MCF 10A (cell line): ENCODE results near the gene BCAR3. TPM values are rescaled to one million over a fixed set of nuclear protein-coding genes. Genes with fewer than 3 reads are reported as not detected.

Experiments used
- BruUV-seq: library from RNA; stranded (reverse); fragments of 400-500 nt; replicated peaks from 2 replicates; lab custom pipeline; 2021; lab: Mats Ljungman, UMichigan
- CTCF ChIA-PET: fragments of 300-600 bp; sonication (Branson Sonifier 250); formaldehyde crosslinking; extraction: SDS; loops from one replicate; lab custom pipeline; 2021; ENCODE audit warnings: antibody characterized with exemption, inconsistent platforms; lab: Yijun Ruan, JAX
- POLR2A ChIA-PET: fragments of 300-600, 350-650 bp; sonication (Branson Sonifier 250); formaldehyde crosslinking; extraction: SDS; loops from one replicate; lab custom pipeline; 2020; ENCODE audit warnings: antibody characterized with exemption, inconsistent platforms; lab: Yijun Ruan, JAX
- DNase-seq: peaks from one replicate; pipeline ENCODE4 v3.0.0-alpha.2; 2018; ENCODE audit not compliant: unreplicated experiment
- H3K27ac Mint-ChIP-seq: one replicate; pipeline ENCODE4 v1.8.0; 2022; ENCODE audit warnings: mild to moderate bottlenecking, low read depth, mixed read lengths; ENCODE audit not compliant: unreplicated experiment
- H3K27me3 Mint-ChIP-seq: one replicate; pipeline ENCODE4 v1.8.0; 2022; ENCODE audit warnings: mixed read lengths; ENCODE audit not compliant: insufficient read depth, unreplicated experiment
- H3K36me3 Mint-ChIP-seq: one replicate; pipeline ENCODE4 v1.8.0; 2022; ENCODE audit warnings: mild to moderate bottlenecking, moderate library complexity, mixed read lengths; ENCODE audit not compliant: insufficient read depth, unreplicated experiment
- H3K4me1 Mint-ChIP-seq: one replicate; pipeline ENCODE4 v1.8.0; 2022; ENCODE audit warnings: mixed read lengths; ENCODE audit not compliant: insufficient read depth, unreplicated experiment
- H3K4me3 Mint-ChIP-seq: one replicate; pipeline ENCODE4 v1.8.0; 2022; ENCODE audit warnings: mild to moderate bottlenecking, moderate library complexity, mixed read lengths; ENCODE audit not compliant: unreplicated experiment
- H3K9me3 Mint-ChIP-seq: one replicate; pipeline ENCODE4 v1.8.0; 2022; ENCODE audit warnings: mixed read lengths; ENCODE audit not compliant: unreplicated experiment
- intact Hi-C: fragments of 100-400 bp; cut with micrococcal nuclease; formaldehyde crosslinking; loops from 2 replicates; pipeline ENCODE4 v1.14.1; 2022
- total RNA-seq: library from RNA; stranded (reverse); gene quantifications from 2 replicates; pipeline ENCODE4 v1.2.3, GENCODE V29; 2022
- TF ChIP-seq, protein P1 (sequence below): fragments of 200-600 bp; IDR thresholded peaks from one replicate; pipeline ENCODE4 v1.8.0; 2022; ENCODE audit warnings: antibody characterized with exemption, mild to moderate bottlenecking; ENCODE audit not compliant: unreplicated experiment

BCAR3 gene
- total RNA-seq, 1 experiment from 2014 or later = 130 TPM

DNA sequence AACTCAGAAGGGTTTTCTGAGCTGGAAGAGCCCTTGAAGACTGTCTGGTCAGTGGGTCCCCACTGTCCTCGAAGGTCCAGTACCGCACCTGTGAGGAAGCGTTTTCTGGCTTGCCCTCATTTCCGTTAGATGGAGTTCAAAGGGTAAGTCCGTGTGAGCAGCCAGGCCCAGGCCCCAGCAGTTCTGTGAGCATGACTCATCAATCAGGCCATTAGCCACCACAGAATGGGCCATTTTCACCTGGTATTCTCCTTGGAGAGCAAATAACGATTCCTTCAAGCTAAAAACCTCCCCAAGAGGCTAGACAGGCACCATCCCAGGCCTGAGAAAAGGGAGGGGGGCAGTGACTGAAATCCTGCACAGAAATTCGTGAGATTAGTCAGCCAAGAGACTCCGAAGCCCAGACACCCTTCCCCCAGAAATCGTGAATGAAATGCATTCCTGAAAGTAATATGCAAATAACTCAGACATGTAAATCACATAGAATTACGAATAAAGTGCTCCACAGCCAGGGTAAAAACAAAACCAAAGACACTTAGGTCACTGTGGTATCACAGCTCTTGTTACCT lies 66.0 kb downstream of the BCAR3 start:
- Mint-ChIP-seq H3K4me3 (no peak overlapping the region), H3K27ac (peak overlapping the region; percentile 97), H3K4me1 (peaks cover 65% of the 10 kb centered on the region), H3K27me3 (no peaks in the 10 kb centered on the region), H3K9me3 (no peaks in the 10 kb centered on the region), H3K36me3 (peaks cover 23% of the 10 kb centered on the region)
- POLR2A ChIA-PET = interaction anchor here (0.6 to 8.5 kb wide), 18 partner anchors 9 to 233 kb away, joined by 3 to 72 read pairs (median 6); partner anchors contain the start of gene FNBP1L
- CTCF ChIA-PET = interaction anchor here (0.5 to 3.0 kb wide), 6 partner anchors 10 to 257 kb away, joined by 3 to 14 read pairs (median 4); no protein-coding TSS in a partner anchor
- peak; percentile 60 for DNase-seq
- TF ChIP-seq, protein P1, sequence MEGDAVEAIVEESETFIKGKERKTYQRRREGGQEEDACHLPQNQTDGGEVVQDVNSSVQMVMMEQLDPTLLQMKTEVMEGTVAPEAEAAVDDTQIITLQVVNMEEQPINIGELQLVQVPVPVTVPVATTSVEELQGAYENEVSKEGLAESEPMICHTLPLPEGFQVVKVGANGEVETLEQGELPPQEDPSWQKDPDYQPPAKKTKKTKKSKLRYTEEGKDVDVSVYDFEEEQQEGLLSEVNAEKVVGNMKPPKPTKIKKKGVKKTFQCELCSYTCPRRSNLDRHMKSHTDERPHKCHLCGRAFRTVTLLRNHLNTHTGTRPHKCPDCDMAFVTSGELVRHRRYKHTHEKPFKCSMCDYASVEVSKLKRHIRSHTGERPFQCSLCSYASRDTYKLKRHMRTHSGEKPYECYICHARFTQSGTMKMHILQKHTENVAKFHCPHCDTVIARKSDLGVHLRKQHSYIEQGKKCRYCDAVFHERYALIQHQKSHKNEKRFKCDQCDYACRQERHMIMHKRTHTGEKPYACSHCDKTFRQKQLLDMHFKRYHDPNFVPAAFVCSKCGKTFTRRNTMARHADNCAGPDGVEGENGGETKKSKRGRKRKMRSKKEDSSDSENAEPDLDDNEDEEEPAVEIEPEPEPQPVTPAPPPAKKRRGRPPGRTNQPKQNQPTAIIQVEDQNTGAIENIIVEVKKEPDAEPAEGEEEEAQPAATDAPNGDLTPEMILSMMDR = no peak
- intact Hi-C loops = no loop called here
- BruUV-seq = no TSS peak

DNA sequence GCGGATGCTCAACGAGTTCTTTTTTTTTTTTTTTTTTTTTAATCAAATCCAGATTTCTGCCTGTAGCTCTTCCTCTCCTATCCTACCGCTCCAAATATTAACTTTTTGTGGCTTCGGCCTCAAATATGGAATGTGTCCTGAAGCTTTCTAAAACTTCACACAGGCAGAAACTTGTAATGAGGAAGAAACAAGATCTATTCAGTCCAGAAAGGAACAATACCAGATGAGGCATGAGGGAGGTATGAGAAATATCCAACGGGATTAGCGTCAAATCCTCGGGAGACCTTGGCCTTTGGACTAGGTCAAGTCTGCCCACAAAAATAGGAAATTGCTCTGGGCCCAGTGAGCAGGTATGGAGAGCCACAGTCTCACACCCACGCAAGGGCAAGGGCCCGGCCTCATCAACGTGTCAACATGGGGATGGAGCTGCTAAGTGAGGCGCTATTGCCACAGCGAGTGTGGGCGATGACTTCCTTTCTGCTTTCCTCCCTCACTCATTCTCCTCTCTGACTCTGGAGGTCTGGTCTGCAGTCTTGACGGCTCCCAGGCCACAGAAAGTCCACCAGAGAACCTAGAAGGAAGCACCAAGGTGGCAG lies 66.6 kb downstream of the BCAR3 start:
- Mint-ChIP-seq H3K4me1 (peaks cover 62% of the 10 kb centered on the region), H3K36me3 (peaks cover 29% of the 10 kb centered on the region), H3K27me3 (no peaks in the 10 kb centered on the region), H3K9me3 (no peaks in the 10 kb centered on the region), H3K27ac (peak overlapping the region; percentile 97), H3K4me3 (peak overlapping the region; percentile 26)
- DNase-seq = peak; percentile 86
- no TSS peak for BruUV-seq
- TF ChIP-seq, protein P1 = no peak
- CTCF ChIA-PET = interaction anchor here (0.5 to 3.0 kb wide), 4 partner anchors 9 to 199 kb away, joined by 3 to 14 read pairs (median 4); no protein-coding TSS in a partner anchor
- intact Hi-C loops = no loop called here
- POLR2A ChIA-PET = interaction anchor here (0.7 to 8.5 kb wide), 15 partner anchors 8 to 234 kb away, joined by 3 to 72 read pairs (median 8); partner anchors contain the start of gene FNBP1L

DNA sequence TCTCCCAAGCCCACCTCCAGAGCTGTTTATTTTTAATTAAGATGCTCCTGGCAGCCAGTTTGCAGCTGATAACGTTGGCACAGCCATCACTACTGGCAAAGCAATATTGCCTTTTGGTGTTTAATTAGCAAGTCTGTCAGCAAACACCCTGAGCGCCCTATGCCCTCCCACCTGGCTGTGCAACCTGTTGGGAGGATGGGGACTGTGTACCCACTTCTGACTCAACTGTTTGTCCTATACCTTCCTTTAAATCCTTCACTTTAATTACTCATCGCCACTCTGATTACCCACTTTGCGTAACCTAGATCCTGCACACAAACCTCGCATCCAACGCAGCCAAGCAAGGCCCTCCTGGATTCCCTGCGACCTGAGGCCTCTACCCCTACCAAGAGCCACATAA lies 67.1 kb downstream of the BCAR3 start:
- no peaks in the 10 kb centered on the region for H3K9me3 Mint-ChIP-seq
- H3K27me3 Mint-ChIP-seq = no peaks in the 10 kb centered on the region
- H3K36me3 Mint-ChIP-seq = peaks cover 34% of the 10 kb centered on the region
- peak; percentile 66 for DNase-seq
- H3K4me1 Mint-ChIP-seq = peaks cover 65% of the 10 kb centered on the region
- peak overlapping the region; percentile 97 for H3K27ac Mint-ChIP-seq
- POLR2A ChIA-PET = interaction anchor here (0.6 to 8.5 kb wide), 10 partner anchors 8 to 234 kb away, joined by 3 to 72 read pairs (median 9); partner anchors contain the start of gene FNBP1L
- intact Hi-C loops = no loop called here
- H3K4me3 Mint-ChIP-seq = peak overlapping the region; percentile 26
- CTCF ChIA-PET = interaction anchor here (0.6 to 3.0 kb wide), 2 partner anchors 44 to 199 kb away, joined by 3 to 14 read pairs; no protein-coding TSS in a partner anchor
- TF ChIP-seq, protein P1 = no peak
- no TSS peak for BruUV-seq

DNA sequence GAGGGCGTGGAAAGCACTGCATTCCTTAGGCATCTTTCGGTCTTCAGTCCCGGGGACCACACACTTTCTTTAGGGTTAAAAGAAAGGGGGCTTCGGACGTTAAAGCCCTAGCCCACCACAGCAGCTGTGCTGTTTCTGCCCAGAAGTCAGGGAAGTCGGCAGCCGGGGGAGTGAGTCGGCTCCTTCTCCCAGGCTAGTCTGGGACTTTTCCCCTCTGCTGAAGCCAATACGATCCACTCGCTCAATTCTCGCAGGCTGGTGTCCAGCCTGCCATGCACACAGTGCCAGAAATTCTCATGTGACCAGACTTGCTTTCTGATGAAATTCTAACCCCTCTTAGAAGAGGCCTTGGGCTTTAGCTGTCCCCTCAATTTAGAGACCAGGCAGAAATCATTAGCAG lies 67.7 kb downstream of the BCAR3 start:
- peaks cover 36% of the 10 kb centered on the region for H3K36me3 Mint-ChIP-seq
- H3K9me3 Mint-ChIP-seq = no peaks in the 10 kb centered on the region
- DNase-seq = no peak
- peak overlapping the region; percentile 52 for H3K4me3 Mint-ChIP-seq
- POLR2A ChIA-PET = interaction anchor here (0.5 to 8.5 kb wide), 10 partner anchors 7 to 267 kb away, joined by 3 to 72 read pairs (median 4); partner anchors contain the start of gene FNBP1L
- CTCF ChIA-PET = interaction anchor here (0.6 to 3.0 kb wide), 3 partner anchors 42 to 200 kb away, joined by 3 to 14 read pairs (median 3); no protein-coding TSS in a partner anchor
- BruUV-seq = no TSS peak
- H3K27me3 Mint-ChIP-seq = no peaks in the 10 kb centered on the region
- intact Hi-C loops = no loop called here
- H3K27ac Mint-ChIP-seq = peak overlapping the region; percentile 97
- peaks cover 65% of the 10 kb centered on the region for H3K4me1 Mint-ChIP-seq
- TF ChIP-seq, protein P1 = no peak
